ENCODE results near the gene WDR91.

DNA sequence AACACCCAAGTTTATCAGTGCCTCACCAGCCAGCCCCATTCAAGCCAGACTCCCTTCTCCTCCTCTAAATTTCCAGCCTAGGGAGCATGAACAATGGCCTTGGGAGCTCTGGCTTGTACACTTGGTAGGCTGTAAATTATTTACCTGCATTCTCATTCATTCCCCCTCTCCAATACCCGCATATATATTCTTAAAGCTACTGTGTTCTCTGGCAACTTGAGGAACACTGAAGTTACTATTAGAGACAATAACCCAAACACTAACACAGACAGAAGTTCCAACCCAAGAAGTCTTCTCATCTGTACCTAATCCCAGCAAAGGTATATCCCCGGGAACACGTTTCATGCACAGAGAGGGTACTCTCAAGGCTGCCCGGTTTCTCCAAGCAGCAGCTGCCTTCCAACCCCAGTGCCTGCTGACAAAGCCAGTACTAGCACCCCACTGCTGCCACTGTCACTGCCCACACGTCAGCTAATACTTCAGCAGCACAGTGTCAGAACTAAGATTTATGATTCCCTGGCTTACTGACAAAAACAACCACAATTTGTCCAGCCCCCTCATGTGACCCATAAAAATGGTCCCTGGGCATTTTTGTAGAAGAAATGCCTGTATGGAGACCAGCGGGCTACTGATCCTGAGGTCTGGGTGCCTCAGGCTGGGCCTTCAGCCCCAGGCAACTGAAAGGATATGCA lies 3.1 kb downstream of the WDR91 start:
- TF ChIP-seq CTCF (IDR thresholded peaks at IDR 0.05; ENCODE audit: borderline replicate concordance, extremely low read depth, low read length, poor library complexity, severe bottlenecking) (no peak), EZH2 (IDR thresholded peaks at IDR 0.05; ENCODE audit: borderline replicate concordance, low read depth, low read length, severe bottlenecking) (no peak)
